CD4-positive, alpha-beta T cell treated with Interleukin-17A for 1 hour (primary cell): ENCODE results near the gene HLA-C.
A peak's percentile ranks its signal among the peaks of the same experiment; 100 is the strongest.
"Not testable (repeated sequence)": the region's sequence is repeated elsewhere in the genome, so short reads cannot be mapped to it uniquely, and the experiment has no call there.

Source experiments
- DNase-seq: peaks from one replicate; pipeline ENCODE4 v3.0.0-alpha.2; 2020

The HLA-C gene

GRCh38 chr6:31268836-31269235 is 3.1 kb downstream of the HLA-C start:
- DNase-seq, result peak; percentile 41

DNA sequence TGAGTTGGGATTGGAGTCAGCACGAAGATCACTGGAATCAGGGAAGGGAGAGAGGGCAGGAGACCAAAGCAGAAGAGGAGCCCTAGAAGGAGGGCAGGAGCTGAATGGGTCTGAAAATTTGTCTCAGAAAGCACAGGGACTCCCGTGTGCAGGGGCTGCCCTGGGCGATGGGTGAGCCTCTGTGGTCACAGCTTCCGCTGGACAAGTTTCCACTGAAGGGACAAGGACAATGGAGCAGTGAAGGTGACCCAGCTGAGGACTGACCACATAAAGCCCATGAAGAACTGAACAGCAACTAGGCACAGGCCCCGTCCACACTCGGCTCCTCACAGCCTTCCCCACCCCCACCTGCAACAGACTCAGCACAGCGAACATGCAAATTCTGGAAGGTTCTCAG is 3.5 kb downstream of the HLA-C start:
- DNase-seq, result peak; percentile 35

DNA sequence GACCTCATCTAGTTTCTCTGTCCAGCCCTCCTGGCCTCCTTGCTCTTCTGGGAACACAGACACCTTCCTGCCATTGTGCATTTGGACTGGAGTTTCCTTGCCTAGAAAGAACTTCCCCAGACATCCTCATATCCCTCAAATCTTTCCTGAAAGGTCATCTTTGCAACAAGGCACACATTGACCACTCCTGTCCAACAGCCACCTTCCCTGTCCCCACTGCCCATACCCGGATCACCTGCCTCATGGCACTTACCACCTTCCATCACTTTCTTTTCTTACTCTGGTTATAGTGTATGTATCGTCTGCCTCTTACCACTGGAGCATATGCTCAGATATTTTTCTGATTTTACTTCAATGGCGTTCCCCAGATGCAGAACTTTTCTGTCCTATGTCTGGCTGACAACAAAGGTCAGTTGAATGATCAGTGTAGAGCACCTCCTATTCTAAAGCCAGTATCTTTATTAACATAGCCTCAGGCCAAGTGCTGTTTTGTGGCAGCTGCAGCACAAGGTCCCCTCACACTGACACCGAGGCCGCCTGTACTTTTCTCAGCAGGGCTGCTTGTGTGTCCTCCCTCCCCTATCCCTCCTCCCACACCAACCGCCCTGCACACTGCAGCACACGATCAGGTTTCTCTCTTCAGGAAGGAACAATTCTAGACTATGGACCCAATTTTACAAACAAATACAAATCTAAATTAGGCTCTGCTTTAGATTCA is 4.1 kb downstream of the HLA-C start:
- peak; percentile 58 for DNase-seq

DNA sequence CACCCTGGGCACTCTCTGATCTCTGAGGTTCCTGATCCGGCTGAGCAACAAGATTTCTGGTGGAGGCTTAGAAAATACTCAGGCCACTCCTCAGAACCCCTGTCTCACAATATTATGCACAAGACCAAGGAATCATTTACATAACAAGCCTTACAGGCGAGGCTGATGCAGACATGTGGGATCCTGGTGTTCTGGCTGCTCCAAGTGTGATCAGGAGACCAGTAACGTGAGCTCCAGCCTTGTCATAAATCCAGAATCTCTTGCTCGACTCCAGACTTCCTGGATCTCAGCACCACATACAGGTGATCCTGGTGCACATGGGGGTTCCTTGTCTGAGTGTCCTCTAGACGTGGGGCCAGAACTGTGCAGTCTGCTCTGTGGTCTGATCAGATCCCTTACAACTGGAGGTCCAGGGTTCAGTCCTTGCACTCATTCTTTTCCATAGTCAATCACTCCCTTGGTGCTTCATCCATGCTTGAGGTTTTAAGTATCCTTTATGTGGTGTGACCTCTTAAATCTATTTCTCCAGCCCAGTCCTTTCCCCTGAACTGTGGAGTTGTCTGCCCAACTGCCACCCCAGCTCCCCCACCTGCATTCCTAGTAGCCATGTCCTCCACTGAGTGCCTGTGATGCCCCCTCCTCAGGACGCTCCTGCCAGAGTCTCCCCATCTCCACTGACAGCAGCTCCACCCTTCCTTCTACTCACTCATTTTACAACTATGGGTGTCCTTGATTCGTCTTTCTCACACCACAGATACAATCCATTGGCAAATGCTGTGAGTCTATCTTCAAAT is 5.1 kb downstream of the HLA-C start:
- peak; percentile 46 for DNase-seq

GRCh38 chr6:31265926-31266325 is 6.0 kb downstream of the HLA-C start:
- DNase-seq, result peak; percentile 45

GRCh38 chr6:31263346-31263933 is 8.5 kb downstream of the HLA-C start:
- peak; percentile 17 for DNase-seq

- peak; percentile 54 for DNase-seq
These were observed 11.9 kb downstream of the HLA-C start for GRCh38 chr6:31259995-31260394.

- no peak for DNase-seq
These were observed 19.3 kb downstream of the HLA-C start for GRCh38 chr6:31252625-31253024.

GRCh38 chr6:31251261-31251660 is 20.6 kb downstream of the HLA-C start:
- DNase-seq, result no peak

- DNase-seq, result no peak
These were observed 22.7 kb downstream of the HLA-C start for GRCh38 chr6:31249184-31249583.

GRCh38 chr6:31247813-31248212 is 24.1 kb downstream of the HLA-C start:
- no peak for DNase-seq

GRCh38 chr6:31246051-31246521 is 25.8 kb downstream of the HLA-C start:
- no peak for DNase-seq

- DNase-seq, result peak; percentile 62
These were observed 28.4 kb downstream of the HLA-C start for GRCh38 chr6:31243508-31243907.

- no peak for DNase-seq
These were observed 32.0 kb downstream of the HLA-C start for GRCh38 chr6:31239854-31240253.

GRCh38 chr6:31234101-31234500 is 37.8 kb downstream of the HLA-C start:
- DNase-seq, result not testable (repeated sequence)

DNA sequence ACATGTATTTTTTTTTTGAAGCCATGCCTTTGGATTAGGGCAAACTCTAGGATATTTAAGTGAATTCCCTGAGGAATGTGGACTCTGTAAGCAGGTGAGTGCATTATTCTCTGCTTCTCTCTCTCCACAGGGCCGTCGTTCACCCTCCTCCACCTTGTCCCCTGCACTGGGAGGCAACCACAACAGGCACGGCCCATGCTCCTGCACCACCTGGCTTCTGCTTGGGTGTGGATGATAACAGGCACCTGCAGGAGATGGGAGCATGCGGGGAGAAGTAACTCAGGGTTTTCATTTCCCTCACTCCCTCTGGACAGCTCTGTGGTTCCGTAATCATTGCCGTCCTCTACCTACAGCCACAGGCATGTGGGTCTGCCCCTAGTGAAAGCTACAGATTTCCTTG is 43.4 kb downstream of the HLA-C start:
- DNase-seq, result no peak

DNA sequence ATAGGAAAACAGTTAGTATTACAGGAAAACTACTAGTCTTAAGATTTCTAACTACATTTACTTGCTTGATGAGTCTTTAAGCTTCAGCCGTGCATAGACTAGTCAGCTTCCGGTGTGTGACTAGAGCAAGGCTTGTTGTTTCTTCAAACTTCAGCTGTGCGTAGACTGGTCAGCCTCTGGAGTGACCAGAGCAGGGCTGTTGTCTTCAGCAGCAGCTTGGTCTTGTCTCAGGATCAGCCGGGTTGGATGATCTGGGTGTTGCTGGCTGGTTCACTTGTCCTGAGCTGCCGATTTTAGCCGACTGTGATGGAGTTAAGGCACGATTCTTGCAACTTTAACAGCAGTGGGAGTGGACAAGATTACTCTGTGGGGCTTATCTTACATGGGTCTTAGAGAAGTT is 44.7 kb downstream of the HLA-C start:
- DNase-seq, result no peak

DNA sequence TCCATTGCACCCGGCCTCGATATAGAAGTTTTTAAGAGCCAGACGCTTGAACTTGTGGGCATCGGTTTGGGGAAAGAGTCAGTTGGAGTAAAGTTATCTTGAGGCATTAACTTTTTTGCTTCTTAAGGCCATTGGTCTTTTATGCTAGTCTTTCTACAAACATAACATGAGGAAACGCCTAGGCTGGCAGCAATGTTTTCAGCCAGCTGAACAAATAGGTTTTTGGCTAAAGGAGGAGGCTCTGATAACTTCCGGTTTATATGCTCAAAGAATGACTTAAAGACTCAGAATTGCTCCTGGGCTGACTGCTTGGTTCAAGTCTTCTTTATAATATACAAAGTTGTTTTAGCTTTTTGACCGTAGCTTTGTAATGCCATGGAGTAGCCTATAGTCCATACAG is 46.2 kb downstream of the HLA-C start:
- no peak for DNase-seq

- DNase-seq, result no peak
These were observed 49.4 kb downstream of the HLA-C start for GRCh38 chr6:31222496-31222895.
